ENCODE data around the gene KRTAP10-2.

DNA sequence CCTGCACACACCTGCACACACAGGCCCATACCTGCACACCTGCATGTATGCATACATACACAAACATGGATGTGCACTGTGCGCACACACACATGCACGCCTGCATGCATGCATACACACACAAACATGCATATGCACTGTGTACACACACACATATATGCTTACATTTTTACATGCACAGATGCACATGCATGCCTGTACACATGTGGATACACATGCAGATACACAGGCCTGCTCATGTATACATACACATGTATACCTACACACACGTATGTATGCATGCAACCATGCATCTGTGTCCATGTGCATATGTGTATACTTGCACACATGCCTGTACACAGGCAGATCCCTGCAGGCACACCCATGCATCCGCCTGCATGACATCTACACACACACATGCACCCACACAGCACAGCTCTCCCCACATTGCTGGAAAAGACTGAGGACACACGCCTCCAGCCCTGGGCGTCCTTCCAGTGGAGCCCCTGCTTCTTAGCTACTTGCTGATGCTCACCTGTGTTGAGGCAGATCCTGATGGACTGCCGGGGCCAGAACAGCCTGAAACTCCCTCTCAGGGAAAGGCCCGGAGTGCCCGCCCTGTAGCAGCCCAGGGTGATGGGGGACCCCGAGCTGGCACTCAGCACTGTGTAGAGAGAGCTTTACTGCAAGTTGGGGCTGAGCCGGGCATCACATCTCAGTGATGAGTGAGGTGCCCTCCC lies 39.9 kb downstream of the KRTAP10-2 start:
- no peak for TF ChIP-seq POLR2A (IDR thresholded peaks at IDR 0.05; ENCODE audit: low read depth, low read length)
- no peak for TF ChIP-seq TAF1 (IDR thresholded peaks at IDR 0.05; ENCODE audit: borderline replicate concordance, low read depth, low read length)
- TF ChIP-seq POLR2AphosphoS5 (IDR thresholded peaks at IDR 0.05; ENCODE audit: low read depth, low read length) = no peak
